PFSK-1 (cell line): ENCODE data around the gene LRRC8D.

Experiments used
- FOXP2 ChIP-seq: optimal IDR thresholded peaks from 2 replicates; pipeline ENCODE3; 2011; ENCODE audit warnings: borderline replicate concordance, control low read depth, inconsistent platforms; ENCODE audit not compliant: insufficient read depth; ENCODE audit errors: extremely low read length, extremely low read depth
- POLR2AphosphoS5 ChIP-seq: IDR thresholded peaks from 2 replicates; pipeline ENCODE4 v1.6.1; 2012; ENCODE audit warnings: low read depth, mild to moderate bottlenecking, control low read depth, low read length, moderate library complexity
- SIN3A ChIP-seq: IDR thresholded peaks from 2 replicates; pipeline ENCODE4 v1.6.1; 2012; ENCODE audit warnings: mild to moderate bottlenecking, low read length, moderate library complexity, borderline replicate concordance; ENCODE audit not compliant: insufficient read depth
- TAF1 ChIP-seq: IDR thresholded peaks from 2 replicates; pipeline ENCODE4 v1.6.1; 2012; ENCODE audit warnings: low read length, control low read depth, borderline replicate concordance; ENCODE audit not compliant: insufficient read depth
- TF ChIP-seq, protein P1 (sequence below), 2 experiments: IDR thresholded peaks; 2 replicates each; pipeline versions ENCODE4 v1.6.1 to v1.8.0; 2011 to 2012; ENCODE audit warnings: low read depth in 2 of 2, low read length in 2 of 2, control low read depth in 1 of 2, inconsistent platforms in 1 of 2, mild to moderate bottlenecking in 1 of 2, moderate library complexity in 1 of 2; ENCODE audit not compliant: insufficient read depth in 1 of 2

The LRRC8D gene

DNA sequence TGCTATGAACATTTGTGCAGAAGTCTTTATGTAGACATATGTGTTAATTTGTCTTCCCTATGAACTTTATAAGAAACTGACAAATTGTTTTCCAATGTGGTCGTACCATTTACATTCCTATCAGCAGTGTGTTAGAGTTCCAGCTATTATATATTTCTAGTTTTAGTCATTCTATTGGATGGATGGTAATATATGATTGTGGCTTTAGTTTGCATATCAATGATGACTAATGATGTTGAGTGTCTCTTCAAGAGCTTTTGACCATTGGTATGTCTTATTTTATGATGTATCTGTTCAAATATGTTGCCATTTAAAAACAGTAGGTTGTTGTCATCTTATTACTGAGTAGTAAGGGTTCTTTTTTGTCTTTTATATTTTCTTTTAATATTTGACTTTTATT is 157.9 kb downstream of the LRRC8D start:
- TF ChIP-seq TAF1, result no peak
- TF ChIP-seq POLR2AphosphoS5, result no peak
- no peak for TF ChIP-seq SIN3A
- TF ChIP-seq FOXP2, result no peak
- TF ChIP-seq, protein P1, sequence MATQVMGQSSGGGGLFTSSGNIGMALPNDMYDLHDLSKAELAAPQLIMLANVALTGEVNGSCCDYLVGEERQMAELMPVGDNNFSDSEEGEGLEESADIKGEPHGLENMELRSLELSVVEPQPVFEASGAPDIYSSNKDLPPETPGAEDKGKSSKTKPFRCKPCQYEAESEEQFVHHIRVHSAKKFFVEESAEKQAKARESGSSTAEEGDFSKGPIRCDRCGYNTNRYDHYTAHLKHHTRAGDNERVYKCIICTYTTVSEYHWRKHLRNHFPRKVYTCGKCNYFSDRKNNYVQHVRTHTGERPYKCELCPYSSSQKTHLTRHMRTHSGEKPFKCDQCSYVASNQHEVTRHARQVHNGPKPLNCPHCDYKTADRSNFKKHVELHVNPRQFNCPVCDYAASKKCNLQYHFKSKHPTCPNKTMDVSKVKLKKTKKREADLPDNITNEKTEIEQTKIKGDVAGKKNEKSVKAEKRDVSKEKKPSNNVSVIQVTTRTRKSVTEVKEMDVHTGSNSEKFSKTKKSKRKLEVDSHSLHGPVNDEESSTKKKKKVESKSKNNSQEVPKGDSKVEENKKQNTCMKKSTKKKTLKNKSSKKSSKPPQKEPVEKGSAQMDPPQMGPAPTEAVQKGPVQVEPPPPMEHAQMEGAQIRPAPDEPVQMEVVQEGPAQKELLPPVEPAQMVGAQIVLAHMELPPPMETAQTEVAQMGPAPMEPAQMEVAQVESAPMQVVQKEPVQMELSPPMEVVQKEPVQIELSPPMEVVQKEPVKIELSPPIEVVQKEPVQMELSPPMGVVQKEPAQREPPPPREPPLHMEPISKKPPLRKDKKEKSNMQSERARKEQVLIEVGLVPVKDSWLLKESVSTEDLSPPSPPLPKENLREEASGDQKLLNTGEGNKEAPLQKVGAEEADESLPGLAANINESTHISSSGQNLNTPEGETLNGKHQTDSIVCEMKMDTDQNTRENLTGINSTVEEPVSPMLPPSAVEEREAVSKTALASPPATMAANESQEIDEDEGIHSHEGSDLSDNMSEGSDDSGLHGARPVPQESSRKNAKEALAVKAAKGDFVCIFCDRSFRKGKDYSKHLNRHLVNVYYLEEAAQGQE (IDR thresholded peaks at IDR 0.05; ENCODE audit: insufficient read depth in 1 of 2, low read depth in 2 of 2, low read length in 2 of 2), result no peak

GRCh38 chr1:89980605-89981004 is 159.8 kb downstream of the LRRC8D start:
- TF ChIP-seq TAF1 (no peak), FOXP2 (no peak), POLR2AphosphoS5 (no peak), SIN3A (no peak)
- TF ChIP-seq, protein P1 (IDR thresholded peaks at IDR 0.05; ENCODE audit: insufficient read depth in 1 of 2, low read depth in 2 of 2, low read length in 2 of 2), result no peak

GRCh38 chr1:89986020-89986419 is 165.2 kb downstream of the LRRC8D start:
- no peak for TF ChIP-seq FOXP2
- no peak for TF ChIP-seq SIN3A
